AG09309 (cell line): ENCODE data around the gene MAGI1.
A peak's percentile ranks its signal among the peaks of the same experiment; 100 is the strongest.

ENCODE experiments used
- DNase-seq: peaks from one replicate; pipeline ENCODE4 v3.0.0-alpha.2; 2010; ENCODE audit warnings: low read depth
- H3K4me3 ChIP-seq: 2 replicates; pipeline ENCODE4 v1.5.1; 2011; ENCODE audit warnings: mild to moderate bottlenecking, low read depth, low read length, moderate library complexity; ENCODE audit not compliant: control insufficient read depth
- TF ChIP-seq, protein P1 (sequence below): IDR thresholded peaks from 2 replicates; pipeline ENCODE4 v1.5.1; 2011; ENCODE audit warnings: mild to moderate bottlenecking, low read depth, low read length, inconsistent platforms; ENCODE audit not compliant: insufficient read depth, control insufficient read depth; ENCODE audit errors: missing control alignments

The MAGI1 gene

DNA sequence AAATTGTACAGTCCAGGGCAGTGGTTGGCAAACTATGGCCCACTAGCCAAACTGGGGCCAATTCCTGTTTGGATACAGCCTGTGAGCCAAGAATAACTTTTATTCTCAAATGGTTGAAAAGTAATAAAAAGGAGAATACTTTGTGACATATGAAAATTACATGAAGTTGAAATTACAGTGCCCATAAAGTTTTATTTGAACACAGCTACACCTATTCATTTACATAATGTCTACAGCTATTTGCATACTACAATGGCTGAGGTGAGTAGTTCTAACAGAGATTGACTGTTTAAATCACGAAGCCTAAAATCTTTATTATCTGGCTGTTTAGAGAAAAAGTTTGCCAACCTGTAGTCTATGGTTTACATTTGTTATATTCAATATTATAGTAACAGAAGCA is 600.1 kb downstream of the MAGI1 start:
- no peak for DNase-seq
- TF ChIP-seq, protein P1, sequence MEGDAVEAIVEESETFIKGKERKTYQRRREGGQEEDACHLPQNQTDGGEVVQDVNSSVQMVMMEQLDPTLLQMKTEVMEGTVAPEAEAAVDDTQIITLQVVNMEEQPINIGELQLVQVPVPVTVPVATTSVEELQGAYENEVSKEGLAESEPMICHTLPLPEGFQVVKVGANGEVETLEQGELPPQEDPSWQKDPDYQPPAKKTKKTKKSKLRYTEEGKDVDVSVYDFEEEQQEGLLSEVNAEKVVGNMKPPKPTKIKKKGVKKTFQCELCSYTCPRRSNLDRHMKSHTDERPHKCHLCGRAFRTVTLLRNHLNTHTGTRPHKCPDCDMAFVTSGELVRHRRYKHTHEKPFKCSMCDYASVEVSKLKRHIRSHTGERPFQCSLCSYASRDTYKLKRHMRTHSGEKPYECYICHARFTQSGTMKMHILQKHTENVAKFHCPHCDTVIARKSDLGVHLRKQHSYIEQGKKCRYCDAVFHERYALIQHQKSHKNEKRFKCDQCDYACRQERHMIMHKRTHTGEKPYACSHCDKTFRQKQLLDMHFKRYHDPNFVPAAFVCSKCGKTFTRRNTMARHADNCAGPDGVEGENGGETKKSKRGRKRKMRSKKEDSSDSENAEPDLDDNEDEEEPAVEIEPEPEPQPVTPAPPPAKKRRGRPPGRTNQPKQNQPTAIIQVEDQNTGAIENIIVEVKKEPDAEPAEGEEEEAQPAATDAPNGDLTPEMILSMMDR: no peak
- H3K4me3 ChIP-seq: no peak overlapping the region

DNA sequence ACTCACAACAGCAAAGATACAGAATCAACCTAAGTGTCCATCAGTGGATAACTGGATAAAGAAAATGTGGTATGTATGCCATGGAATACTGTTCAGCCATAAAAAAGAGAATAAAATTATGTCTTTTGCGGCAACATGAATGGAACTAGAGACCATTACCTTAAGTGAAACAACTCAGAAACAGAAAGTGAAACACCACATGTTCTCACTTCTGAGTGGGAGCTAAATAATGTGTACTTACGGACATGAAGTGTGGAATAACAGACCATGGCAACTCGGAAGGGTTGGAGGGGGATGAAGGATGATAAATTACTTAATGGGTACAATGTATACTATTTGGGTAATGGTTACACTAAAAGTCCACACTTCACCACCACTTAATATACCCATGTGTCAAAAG is 600.6 kb downstream of the MAGI1 start:
- no peak overlapping the region for H3K4me3 ChIP-seq
- DNase-seq: no peak
- TF ChIP-seq, protein P1: no peak

DNA sequence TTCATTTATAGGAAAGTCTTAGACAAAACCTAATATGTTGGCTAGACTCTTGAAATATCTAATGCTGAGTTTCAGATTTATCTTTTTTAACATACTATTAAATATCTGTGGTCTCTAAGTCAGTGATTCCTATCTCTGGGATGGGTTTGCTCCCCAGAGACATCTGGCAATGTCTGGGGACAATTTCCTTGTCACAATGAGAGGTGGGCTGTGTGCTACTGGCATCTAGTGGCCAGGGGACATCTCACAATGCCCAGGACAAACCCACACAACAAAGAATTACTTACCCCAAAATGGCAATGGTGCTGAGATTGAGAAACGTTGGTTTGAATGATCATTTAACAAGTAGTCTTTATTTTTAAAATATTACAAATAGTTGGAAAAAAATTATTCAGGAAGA is 602.1 kb downstream of the MAGI1 start:
- no peak for DNase-seq
- no peak overlapping the region for H3K4me3 ChIP-seq
- TF ChIP-seq, protein P1: peak; percentile 20

DNA sequence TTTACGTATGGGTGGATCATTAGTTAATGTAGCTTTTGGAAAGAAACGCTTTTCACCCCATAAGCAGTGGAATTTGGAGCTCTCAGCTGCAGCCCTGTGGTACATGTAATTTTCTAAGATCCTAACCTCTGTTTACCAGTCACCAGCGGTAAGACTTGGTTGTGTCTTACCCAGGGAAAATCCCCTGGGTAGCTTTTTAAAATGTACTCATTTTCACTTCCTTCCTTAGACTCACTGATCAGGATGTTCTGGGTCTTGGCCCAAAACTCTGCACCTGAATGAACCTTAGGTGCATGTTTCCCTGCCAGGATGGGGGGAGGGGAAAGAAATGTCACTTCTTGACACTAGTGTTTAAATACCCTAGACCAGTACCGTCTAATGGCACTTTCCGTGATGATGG is 605.2 kb downstream of the MAGI1 start:
- no peak for DNase-seq
- TF ChIP-seq, protein P1: no peak
- no peak overlapping the region for H3K4me3 ChIP-seq

DNA sequence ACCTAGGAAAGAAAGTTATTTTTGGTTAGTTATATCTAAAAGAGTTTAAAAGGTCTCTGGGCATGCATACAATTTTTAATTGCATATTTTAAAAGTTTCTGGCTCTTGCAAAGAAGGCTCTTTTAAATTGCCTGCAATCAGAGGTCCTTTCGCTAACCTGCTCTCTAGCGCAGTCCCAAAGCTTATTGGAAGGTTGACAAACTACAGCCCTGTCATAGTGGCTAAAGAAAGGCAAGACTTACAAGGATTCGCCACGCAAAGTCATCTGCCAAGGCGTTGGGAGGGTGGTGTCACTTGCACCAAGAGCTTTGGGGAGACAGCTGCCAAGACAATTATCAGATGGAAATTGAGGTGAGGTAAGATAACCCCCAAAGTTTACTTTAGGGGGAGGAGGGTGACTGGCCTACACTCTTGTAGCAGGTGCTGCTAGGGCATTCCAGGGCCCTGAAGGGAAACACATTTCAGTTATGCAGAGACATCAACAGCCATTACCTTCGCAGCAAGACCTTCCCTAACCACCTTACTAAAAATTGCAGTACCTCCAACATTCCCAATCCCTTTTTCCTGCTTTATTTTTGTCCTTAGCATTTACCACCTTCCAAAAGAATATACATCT is 606.2 kb downstream of the MAGI1 start:
- no peak overlapping the region for H3K4me3 ChIP-seq
- TF ChIP-seq, protein P1: no peak
- no peak for DNase-seq

DNA sequence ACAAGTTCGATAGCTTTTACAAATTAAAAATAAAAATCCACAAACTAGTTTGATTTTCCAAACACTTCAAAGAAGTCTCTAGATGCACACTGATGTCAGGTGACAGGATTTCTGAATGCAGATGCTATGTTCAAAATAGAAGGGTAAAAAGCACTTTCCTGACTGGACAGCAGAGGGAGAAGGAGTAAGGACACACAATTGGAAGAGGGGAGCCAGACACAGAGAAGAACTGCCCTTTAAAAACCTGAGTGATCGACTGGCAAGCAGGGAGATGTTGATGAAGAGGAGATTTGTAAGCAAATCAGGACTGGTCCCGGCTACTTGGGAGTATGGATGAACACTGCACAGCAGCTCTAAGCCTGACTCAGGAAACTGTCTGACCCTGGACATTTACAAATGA is 612.8 kb downstream of the MAGI1 start:
- TF ChIP-seq, protein P1: peak; percentile 49
- no peak for DNase-seq
- H3K4me3 ChIP-seq: no peak overlapping the region

DNA sequence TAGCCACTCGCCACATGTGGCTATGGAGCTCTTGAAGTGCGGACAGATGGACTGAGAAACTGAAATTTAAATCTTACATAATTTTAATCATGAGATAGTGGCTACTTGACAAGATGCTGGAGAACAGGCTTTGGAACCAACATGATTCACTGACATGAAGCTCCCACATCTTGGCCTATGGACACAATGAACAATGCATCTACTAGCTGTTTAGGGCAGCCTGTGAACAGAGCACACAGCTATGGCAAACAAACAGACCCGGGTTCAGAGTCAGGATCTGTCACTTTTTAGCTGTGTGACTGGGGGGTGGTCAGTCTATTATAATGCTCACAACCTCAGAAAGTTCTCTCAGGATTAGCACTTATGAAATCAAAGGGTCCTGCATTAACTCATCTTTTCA is 616.6 kb downstream of the MAGI1 start:
- H3K4me3 ChIP-seq: no peak overlapping the region
- TF ChIP-seq, protein P1: no peak
- no peak for DNase-seq
